ENCODE measurements around the gene TUBA8.

TUBA8 gene

DNA sequence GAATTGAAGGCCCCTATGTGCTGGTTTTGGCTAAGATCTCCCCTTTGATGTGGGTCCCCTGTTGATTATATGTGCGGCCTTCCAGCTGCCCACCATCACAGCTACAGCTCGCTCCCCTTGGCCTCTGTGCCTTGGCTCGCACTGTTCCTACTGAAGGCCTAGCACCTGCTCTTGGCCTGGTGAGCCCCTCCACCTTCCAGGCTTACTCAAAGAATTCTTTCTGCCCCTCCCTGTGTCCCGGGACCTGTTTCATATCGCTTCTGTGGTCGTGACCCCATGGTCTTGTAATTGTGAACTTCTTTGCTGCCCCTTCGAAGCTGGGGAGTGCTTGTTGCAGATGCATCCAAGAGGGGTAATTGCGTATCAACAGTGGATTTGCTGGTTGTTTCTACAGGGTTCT is 20.3 kb upstream of the TUBA8 start:
- TF ChIP-seq CTCF (conservative IDR thresholded peaks at IDR 0.05), result no peak

DNA sequence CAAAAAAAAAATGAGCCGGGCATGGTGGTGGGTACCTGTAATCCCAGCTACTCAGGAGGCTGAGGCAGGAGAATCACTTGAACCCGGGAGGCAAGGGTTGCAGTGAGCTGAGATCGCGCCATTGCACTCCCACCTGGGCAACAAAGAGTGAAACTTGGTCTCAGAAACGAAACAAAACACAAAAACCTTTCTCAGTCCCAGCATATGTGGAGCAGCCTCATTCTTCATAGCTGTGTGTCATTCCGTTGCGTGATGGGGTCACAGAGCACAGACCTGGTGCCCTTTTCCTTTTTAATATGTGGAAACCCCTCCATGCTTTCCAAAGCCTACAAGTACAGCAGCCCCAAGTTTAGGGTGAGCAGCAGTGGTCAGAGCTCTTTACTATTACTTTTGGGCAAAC is 19.1 kb upstream of the TUBA8 start:
- no peak overlapping the region for H3K27ac ChIP-seq
- no peak for TF ChIP-seq CTCF (conservative IDR thresholded peaks at IDR 0.05)

More for the DNA sequence above, 20.3 kb upstream of the TUBA8 start:
- H3K27ac ChIP-seq, result no peak overlapping the region

DNA sequence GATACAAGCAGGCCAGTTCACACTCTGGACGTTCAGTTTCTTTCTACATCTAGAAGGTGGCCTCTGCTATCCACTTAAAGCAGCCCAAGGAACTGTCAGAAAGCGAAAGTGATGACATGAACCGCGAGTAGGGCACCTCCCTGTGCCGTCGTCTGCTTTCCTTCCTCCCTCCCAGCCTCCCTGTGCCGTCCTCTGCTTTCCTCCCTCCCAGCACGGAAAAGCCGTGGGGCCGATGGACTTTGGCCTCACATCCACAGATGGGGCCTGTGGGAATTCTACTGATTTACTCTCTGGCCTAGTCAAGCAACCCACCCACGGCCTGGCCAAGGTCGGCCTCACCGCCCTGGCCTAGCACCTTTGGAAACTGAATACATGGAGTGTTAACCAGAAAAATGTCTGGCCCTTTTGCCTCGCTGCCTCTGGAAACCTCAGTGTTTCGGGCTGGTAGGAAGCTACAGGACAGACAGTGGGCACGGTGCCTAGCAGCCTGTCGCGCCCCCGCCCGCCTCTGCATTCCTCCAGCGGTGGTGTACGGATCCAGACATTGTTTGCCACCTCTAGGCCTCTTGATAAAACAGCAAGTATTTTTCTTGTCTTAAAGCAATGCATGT is 18.6 kb upstream of the TUBA8 start:
- TF ChIP-seq CTCF (conservative IDR thresholded peaks at IDR 0.05), result no peak
- no peak overlapping the region for H3K27ac ChIP-seq

DNA sequence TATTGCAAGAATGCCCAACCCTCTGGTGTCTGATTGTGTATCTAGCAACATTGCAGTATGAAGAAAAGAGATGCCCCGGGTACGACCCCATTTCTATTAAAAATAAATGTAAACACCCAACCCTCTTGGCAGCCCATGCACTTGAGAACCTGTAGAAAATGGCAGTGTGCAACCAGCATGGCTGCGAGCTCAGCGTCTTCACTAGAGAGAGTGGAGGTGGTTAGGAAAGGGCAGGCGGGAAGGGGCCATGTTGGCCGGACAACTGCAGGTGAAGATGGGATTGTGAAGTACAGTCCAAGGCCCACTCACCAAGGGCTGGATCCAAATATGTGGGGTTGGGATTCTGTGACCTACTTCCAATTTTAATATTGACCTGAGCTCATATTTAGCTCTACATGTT is 16.9 kb upstream of the TUBA8 start:
- H3K27ac ChIP-seq, result no peak overlapping the region
- TF ChIP-seq CTCF (conservative IDR thresholded peaks at IDR 0.05), result no peak

DNA sequence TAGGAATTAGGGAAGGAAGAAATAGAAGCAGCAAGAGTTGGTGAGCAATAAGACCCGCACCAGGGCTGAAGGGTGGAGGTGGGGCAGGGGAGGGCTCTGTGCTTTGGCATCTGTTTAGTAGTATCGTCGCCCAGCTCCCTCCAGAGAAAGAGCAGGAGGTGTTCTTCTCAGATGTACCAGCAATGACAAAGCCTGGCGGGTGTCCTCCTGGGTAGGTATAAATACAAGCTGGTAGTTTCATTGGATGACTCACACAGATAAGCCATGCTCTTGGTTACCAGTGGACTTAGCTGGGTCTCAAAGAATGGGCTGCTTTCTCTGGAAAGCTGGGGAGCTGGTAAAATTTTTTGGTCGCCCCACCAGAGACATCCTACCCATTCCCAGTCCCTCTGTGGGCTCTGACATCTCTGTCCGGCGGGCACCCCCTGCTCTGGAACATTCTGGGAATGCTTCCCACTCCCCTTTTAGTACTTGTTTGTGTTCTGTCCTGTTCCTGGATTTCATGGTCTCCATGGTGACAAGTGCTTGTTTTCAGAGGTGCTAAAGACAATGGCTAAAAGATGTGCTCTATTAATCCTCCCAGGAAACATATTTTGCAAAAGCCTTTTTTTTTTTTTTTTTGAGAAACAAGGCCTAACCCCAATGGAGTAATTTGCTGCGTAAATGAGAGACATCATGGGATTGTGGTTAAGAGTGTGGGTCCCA is 15.4 kb upstream of the TUBA8 start:
- TF ChIP-seq CTCF (conservative IDR thresholded peaks at IDR 0.05), result no peak
- no peak overlapping the region for H3K27ac ChIP-seq

- H3K27ac ChIP-seq, result no peak overlapping the region
- no peak for TF ChIP-seq CTCF (conservative IDR thresholded peaks at IDR 0.05)
Measured at GRCh38 chr22:18096823-18097222, 13.8 kb upstream of the TUBA8 start.

DNA sequence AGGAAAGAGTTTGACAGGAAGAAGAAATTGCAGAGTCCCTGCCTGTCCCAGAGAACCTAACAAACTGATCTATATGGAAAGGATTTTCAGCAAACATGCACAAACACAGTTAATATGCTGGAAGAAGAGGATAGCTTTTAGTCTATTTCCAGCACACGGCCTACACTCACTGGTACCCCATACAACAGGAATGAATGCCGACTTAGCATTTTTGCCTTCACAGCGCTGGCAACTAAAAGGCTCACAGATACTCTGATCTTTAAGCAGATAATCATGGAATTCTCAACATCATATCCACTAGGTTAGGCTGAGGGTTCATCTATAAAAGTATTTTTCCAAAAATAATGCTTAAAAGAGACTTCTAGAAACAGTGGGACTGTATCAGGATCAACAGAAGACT is 9.8 kb upstream of the TUBA8 start:
- no peak for TF ChIP-seq CTCF (conservative IDR thresholded peaks at IDR 0.05)

More for the DNA sequence above, 9.8 kb upstream of the TUBA8 start:
- H3K27ac ChIP-seq, result no peak overlapping the region

Data from VCaP (cell line).